WTC11 (cell line): ENCODE measurements around the gene LYZ. TPM values are rescaled to one million over a fixed set of nuclear protein-coding genes. Genes with fewer than 3 reads are reported as not detected.

Source experiments
- ATAC-seq: fragments of 200-7000 bp; cut with Tn5 transposase; 2 replicates; pipeline ENCODE4 v1.10.0; 2021; ENCODE audit warnings: mild to moderate bottlenecking, moderate library complexity
- Bru-seq: library from RNA; stranded (reverse); fragments of 400-500 nt; gene quantifications from one replicate; lab custom pipeline; 2021; lab: Mats Ljungman, UMichigan
- CTCF ChIA-PET: fragments of 300-600 bp; sonication (Branson Sonifier 250); formaldehyde crosslinking; loops from one replicate; lab custom pipeline; 2021; ENCODE audit warnings: antibody characterized with exemption; lab: Charles Lee
- POLR2A ChIA-PET: fragments of 350-600 bp; sonication (Branson Sonifier 250); formaldehyde crosslinking; loops from one replicate; lab custom pipeline; 2021; ENCODE audit warnings: antibody characterized with exemption; lab: Charles Lee
- DNase-seq: peaks from one replicate; pipeline ENCODE4 v3.0.0; 2021; ENCODE audit warnings: low spot score
- H3K27ac Mint-ChIP-seq: 2 replicates; pipeline ENCODE4 v1.8.0; 2021; ENCODE audit warnings: mixed read lengths
- H3K27me3 Mint-ChIP-seq: 2 replicates; pipeline ENCODE4 v1.8.0; 2021; ENCODE audit warnings: low read depth, mild to moderate bottlenecking, moderate library complexity, mixed read lengths
- H3K36me3 Mint-ChIP-seq: 2 replicates; pipeline ENCODE4 v1.8.0; 2021; ENCODE audit warnings: mixed read lengths
- H3K4me1 Mint-ChIP-seq: 2 replicates; pipeline ENCODE4 v1.8.0; 2022; ENCODE audit warnings: mixed read lengths
- H3K4me3 Mint-ChIP-seq: 2 replicates; pipeline ENCODE4 v1.8.0; 2021; ENCODE audit warnings: mild to moderate bottlenecking, moderate library complexity, mixed read lengths
- H3K9me3 Mint-ChIP-seq: 2 replicates; pipeline ENCODE4 v1.8.0; 2021; ENCODE audit warnings: mixed read lengths
- ARID4B ChIP-seq: sonication (generic); formaldehyde crosslinking; IDR thresholded peaks from 2 replicates; pipeline ENCODE4 v1.8.0; 2023; ENCODE audit warnings: missing genetic modification reagents, mild to moderate bottlenecking, borderline replicate concordance
- CDX4 ChIP-seq: fragments of 250-450 bp; sonication (Bioruptor Pico); IDR thresholded peaks from 2 replicates; pipeline ENCODE4 v1.9.0; 2021; ENCODE audit warnings: moderate library complexity, mild to moderate bottlenecking, inconsistent platforms, borderline replicate concordance
- FOXJ3 ChIP-seq: sonication (generic); formaldehyde crosslinking; IDR thresholded peaks from 2 replicates; pipeline ENCODE4 v1.9.0; 2021; ENCODE audit warnings: missing genetic modification reagents, mild to moderate bottlenecking, borderline replicate concordance
- FOXP4 ChIP-seq: sonication (generic); formaldehyde crosslinking; IDR thresholded peaks from 2 replicates; pipeline ENCODE4 v1.8.0; 2022; ENCODE audit warnings: mild to moderate bottlenecking, missing genetic modification reagents
- GABPB1 ChIP-seq: sonication (generic); formaldehyde crosslinking; IDR thresholded peaks from 2 replicates; pipeline ENCODE4 v1.8.1; 2023; ENCODE audit warnings: mild to moderate bottlenecking, missing genetic modification reagents
- IRF2 ChIP-seq: sonication (generic); formaldehyde crosslinking; IDR thresholded peaks from 2 replicates; pipeline ENCODE4 v1.8.0; 2022; ENCODE audit warnings: low read depth, missing genetic modification reagents, borderline replicate concordance
- MXD4 ChIP-seq: fragments of 250-450 bp; sonication (Bioruptor Pico); IDR thresholded peaks from 2 replicates; pipeline ENCODE4 v1.8.0; 2021; ENCODE audit warnings: mild to moderate bottlenecking, moderate library complexity, borderline replicate concordance
- NFATC4 ChIP-seq: fragments of 250-450 bp; sonication (Bioruptor Pico); IDR thresholded peaks from 2 replicates; pipeline ENCODE4 v1.9.0; 2021; ENCODE audit warnings: mild to moderate bottlenecking
- NFE2L1 ChIP-seq: sonication (generic); formaldehyde crosslinking; IDR thresholded peaks from 2 replicates; pipeline ENCODE4 v1.8.1; 2023; ENCODE audit warnings: missing genetic modification reagents
- NR1H2 ChIP-seq: sonication (generic); formaldehyde crosslinking; IDR thresholded peaks from 2 replicates; pipeline ENCODE4 v1.9.0; 2021; ENCODE audit warnings: mild to moderate bottlenecking, moderate library complexity, missing genetic modification reagents
- PRRX2 ChIP-seq: fragments of 250-450 bp; sonication (Bioruptor Pico); IDR thresholded peaks from 2 replicates; pipeline ENCODE4 v1.8.0; 2021; ENCODE audit warnings: mild to moderate bottlenecking
- SMAD4 ChIP-seq: sonication (generic); formaldehyde crosslinking; IDR thresholded peaks from 2 replicates; pipeline ENCODE4 v1.8.0; 2022; ENCODE audit warnings: mild to moderate bottlenecking, missing genetic modification reagents
- STAT6 ChIP-seq: sonication (generic); formaldehyde crosslinking; conservative IDR thresholded peaks from 2 replicates; pipeline ENCODE4 v1.8.1; 2023; ENCODE audit warnings: mild to moderate bottlenecking, low read depth, missing genetic modification reagents, moderate library complexity
- TCF7 ChIP-seq: sonication (generic); formaldehyde crosslinking; IDR thresholded peaks from 2 replicates; pipeline ENCODE4 v1.8.0; 2022; ENCODE audit warnings: mild to moderate bottlenecking, low read depth, missing genetic modification reagents, moderate library complexity
- ZBTB21 ChIP-seq: sonication (generic); formaldehyde crosslinking; IDR thresholded peaks from 2 replicates; pipeline ENCODE4 v1.8.1; 2023; ENCODE audit warnings: mild to moderate bottlenecking, missing genetic modification reagents, borderline replicate concordance
- ZNF219 ChIP-seq: sonication (generic); formaldehyde crosslinking; IDR thresholded peaks from 2 replicates; pipeline ENCODE4 v1.8.0; 2023; ENCODE audit warnings: missing genetic modification reagents, mild to moderate bottlenecking, borderline replicate concordance
- ZNF317 ChIP-seq: sonication (generic); formaldehyde crosslinking; IDR thresholded peaks from 2 replicates; pipeline ENCODE4 v1.8.1; 2023; ENCODE audit warnings: low read depth, mild to moderate bottlenecking, moderate library complexity, missing genetic modification reagents, borderline replicate concordance
- ZNF425 ChIP-seq: fragments of 250-450 bp; sonication (Bioruptor Pico); conservative IDR thresholded peaks from 2 replicates; pipeline ENCODE4 v1.9.0; 2021; ENCODE audit warnings: mild to moderate bottlenecking
- ZNF512 ChIP-seq: sonication (generic); formaldehyde crosslinking; IDR thresholded peaks from 2 replicates; pipeline ENCODE4 v1.8.1; 2022; ENCODE audit warnings: missing genetic modification reagents, borderline replicate concordance
- long read RNA-seq, 3 experiments: library from RNA in 1 of 3; library from capped mRNA in 1 of 3; library from polyadenylated mRNA in 1 of 3; unstranded in 2 of 3; stranded (forward) in 1 of 3; transcript quantifications; one replicate each; pipeline ENCODE4 v2.0.0, GENCODE V29; 2021
- total RNA-seq: library from RNA; stranded (reverse); gene quantifications from 3 replicates; pipeline ENCODE4 v1.2.3, GENCODE V29; 2021

LYZ gene
- total RNA-seq (1.0 to 1.5 TPM (median 1.1 TPM) in 3 replicates), Bru-seq, nascent RNA (not detected)
- long read RNA-seq, experiment 1 = 0 reads
- long read RNA-seq, experiment 2 = 0 reads
- long read RNA-seq, experiment 3 = 0 reads

GRCh38 chr12:69348162-69348938 is at the start of gene LYZ:
Gene LYZ (plus strand): TSS chr12:69348381. CDS start chr12:69348409, 28 bp downstream.
- Mint-ChIP-seq H3K27me3 (no peaks in the 10 kb centered on the region), H3K36me3 (no peaks in the 10 kb centered on the region), H3K9me3 (no peaks in the 10 kb centered on the region), H3K27ac (no peak within 1 kb of the TSS; the same call in 1 of the 2 replicates), H3K4me1 (no peaks in the 10 kb centered on the region; the same call in 1 of the 2 replicates), H3K4me3 (no peak within 1 kb of the TSS)
- CTCF ChIA-PET = no interaction called here
- TF ChIP-seq GABPB1 (peak; percentile 73), ZNF512 (no peak)
- POLR2A ChIA-PET = interaction anchor here (0.5 kb wide), 1 partner anchor 143 kb away, joined by 5 read pairs; no protein-coding TSS in a partner anchor
- DNase-seq (no peak), ATAC-seq (no peak; the same call in 1 of the 2 replicates)

- POLR2A ChIA-PET = no interaction called here
- peaks cover 11% of the 10 kb centered on the region for H3K36me3 Mint-ChIP-seq
- no peak for ATAC-seq
- H3K9me3 Mint-ChIP-seq = peaks cover 31% of the 10 kb centered on the region
- CTCF ChIA-PET = interaction anchor here (0.7 kb wide), 1 partner anchor 8 kb away, joined by 4 read pairs; no protein-coding TSS in a partner anchor
- no peak overlapping the region for H3K27ac Mint-ChIP-seq
- DNase-seq = no peak
- no peak for TF ChIP-seq NFATC4 (CRISPR knock-in tag)
- TF ChIP-seq NR1H2 (CRISPR knock-in tag) = no peak
- no peak for TF ChIP-seq ZNF317
- TF ChIP-seq NFE2L1 (CRISPR knock-in tag) = no peak
- no peak for TF ChIP-seq GABPB1
- no peak for TF ChIP-seq ARID4B (CRISPR knock-in tag)
- TF ChIP-seq IRF2 (CRISPR knock-in tag) = no peak
- TF ChIP-seq FOXJ3 (CRISPR knock-in tag) = no peak
- no peak for TF ChIP-seq PRRX2 (CRISPR knock-in tag)
- no peak for TF ChIP-seq TCF7
- no peak for TF ChIP-seq MXD4 (CRISPR knock-in tag)
- TF ChIP-seq ZNF425 (CRISPR knock-in tag) = no peak
- TF ChIP-seq ZNF219 (CRISPR knock-in tag) = no peak
- no peak for TF ChIP-seq ZBTB21 (CRISPR knock-in tag)
- no peak for TF ChIP-seq CDX4
- TF ChIP-seq SMAD4 (CRISPR knock-in tag) = no peak
- TF ChIP-seq STAT6 = no peak
- TF ChIP-seq FOXP4 = no peak
- TF ChIP-seq, all 79 proteins: peak for 0
- peaks cover 10% of the 10 kb centered on the region for H3K27me3 Mint-ChIP-seq
- H3K4me1 Mint-ChIP-seq = no peaks in the 10 kb centered on the region
- no peak overlapping the region for H3K4me3 Mint-ChIP-seq
Measured at GRCh38 chr12:69298947-69299346, 49.2 kb upstream of the LYZ start.
